Ishikawa (cell line): Measurements from ENCODE around the gene SAMD4B.
A peak's percentile ranks its signal among the peaks of the same experiment; 100 is the strongest.

Experiments used
- CEBPB ChIP-seq: IDR thresholded peaks from 2 replicates; pipeline ENCODE4 v1.6.1; 2012
- CREB1 ChIP-seq: IDR thresholded peaks from 2 replicates; pipeline ENCODE4 v1.6.1; 2012; ENCODE audit warnings: low read depth
- EGR1 ChIP-seq: IDR thresholded peaks from 2 replicates; pipeline ENCODE4 v1.6.1; 2012
- EP300 ChIP-seq: IDR thresholded peaks from 2 replicates; pipeline ENCODE4 v1.6.1; 2012; ENCODE audit warnings: borderline replicate concordance
- FOXM1 ChIP-seq: IDR thresholded peaks from 2 replicates; pipeline ENCODE4 v1.6.1; 2012; ENCODE audit warnings: low read depth, borderline replicate concordance
- NFIC ChIP-seq: IDR thresholded peaks from 2 replicates; pipeline ENCODE4 v1.6.1; 2012
- RAD21 ChIP-seq: IDR thresholded peaks from 2 replicates; pipeline ENCODE4 v1.6.1; 2012; ENCODE audit warnings: low read depth
- TAF1 ChIP-seq: IDR thresholded peaks from 2 replicates; pipeline ENCODE4 v1.6.1; 2012; ENCODE audit warnings: low read depth, mild to moderate bottlenecking
- TCF12 ChIP-seq: IDR thresholded peaks from 2 replicates; pipeline ENCODE4 v1.6.1; 2012; ENCODE audit warnings: low read depth
- TEAD4 ChIP-seq: IDR thresholded peaks from 2 replicates; pipeline ENCODE4 v1.6.1; 2012
- YY1 ChIP-seq: IDR thresholded peaks from 2 replicates; pipeline ENCODE4 v1.6.1; 2012; ENCODE audit warnings: low read depth
- ZBTB7A ChIP-seq: IDR thresholded peaks from 2 replicates; pipeline ENCODE4 v1.6.1; 2012; ENCODE audit warnings: low read depth
- TF ChIP-seq, protein P1 (sequence below): IDR thresholded peaks from 2 replicates; pipeline ENCODE4 v1.6.1; 2012
- TF ChIP-seq, protein P2 (sequence below): IDR thresholded peaks from 2 replicates; pipeline ENCODE4 v1.6.1; 2012
- TF ChIP-seq, protein P3 (sequence below): IDR thresholded peaks from 2 replicates; pipeline ENCODE4 v1.6.1; 2012; ENCODE audit warnings: low read depth, mild to moderate bottlenecking

SAMD4B gene

DNA sequence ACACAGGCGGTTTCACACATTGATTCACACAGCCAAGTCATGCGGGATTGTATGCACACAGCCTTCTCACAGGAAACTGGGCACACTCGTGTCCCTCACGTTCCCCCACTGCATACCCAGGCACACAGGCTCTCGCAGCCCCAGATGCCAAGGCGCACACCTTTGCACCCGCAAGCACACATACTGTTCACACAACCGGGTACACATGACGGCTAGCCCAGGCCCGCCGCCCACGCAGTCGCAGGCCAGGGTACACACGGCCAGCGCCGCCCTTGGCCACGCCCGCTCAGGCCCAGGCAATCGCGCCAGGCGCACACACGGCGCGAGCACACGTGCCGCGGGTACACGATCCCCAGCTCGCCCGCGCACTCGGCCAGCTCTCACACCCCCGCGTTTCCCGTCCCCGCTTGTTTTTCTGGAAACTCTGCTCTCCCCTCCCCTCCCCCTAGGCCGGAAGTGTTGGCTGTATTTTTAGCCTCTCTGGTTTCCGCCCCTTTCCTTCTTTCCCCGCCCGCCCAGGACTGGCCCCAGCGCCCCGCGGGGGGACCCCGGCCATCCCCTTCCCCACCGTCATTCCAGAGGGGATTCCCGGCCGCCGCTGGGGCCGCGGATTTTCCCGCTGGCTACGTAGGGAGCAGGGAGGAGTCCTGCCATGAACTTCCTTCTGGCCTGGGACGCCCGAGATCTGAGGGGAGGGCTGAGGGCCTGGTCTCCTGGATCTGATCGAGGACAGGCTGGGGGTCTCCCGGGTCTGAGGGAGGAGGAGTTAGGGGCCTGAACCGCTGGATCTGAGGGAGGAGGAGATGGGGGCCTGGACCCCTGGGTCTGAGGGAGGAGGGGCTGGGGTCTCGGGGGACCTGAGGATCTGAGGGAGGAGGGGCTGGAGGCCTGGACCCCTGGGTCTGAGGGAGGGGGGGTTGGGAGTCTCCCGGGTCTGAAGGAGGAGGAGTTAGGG, 60.4 kb downstream of the SAMD4B start:
- TF ChIP-seq NFIC (0 out of 2 replicates have a peak, but pooled peaks have one; percentile 31), TCF12 (peak; percentile 65; the same call in 1 of the 2 replicates), CEBPB (no peak), RAD21 (no peak), EP300 (0 out of 2 replicates have a peak, but pooled peaks have one; percentile 24), TEAD4 (peak; percentile 48), TAF1 (0 out of 2 replicates have a peak, but pooled peaks have one; percentile 23), YY1 (no peak), FOXM1 (no peak), EGR1 (peak; percentile 100), CREB1 (no peak), ZBTB7A (peak; percentile 98)
- TF ChIP-seq, protein P1, sequence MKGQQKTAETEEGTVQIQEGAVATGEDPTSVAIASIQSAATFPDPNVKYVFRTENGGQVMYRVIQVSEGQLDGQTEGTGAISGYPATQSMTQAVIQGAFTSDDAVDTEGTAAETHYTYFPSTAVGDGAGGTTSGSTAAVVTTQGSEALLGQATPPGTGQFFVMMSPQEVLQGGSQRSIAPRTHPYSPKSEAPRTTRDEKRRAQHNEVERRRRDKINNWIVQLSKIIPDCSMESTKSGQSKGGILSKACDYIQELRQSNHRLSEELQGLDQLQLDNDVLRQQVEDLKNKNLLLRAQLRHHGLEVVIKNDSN, result peak; percentile 77
- TF ChIP-seq, protein P2, sequence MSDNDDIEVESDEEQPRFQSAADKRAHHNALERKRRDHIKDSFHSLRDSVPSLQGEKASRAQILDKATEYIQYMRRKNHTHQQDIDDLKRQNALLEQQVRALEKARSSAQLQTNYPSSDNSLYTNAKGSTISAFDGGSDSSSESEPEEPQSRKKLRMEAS, result peak; percentile 98
- TF ChIP-seq, protein P3, sequence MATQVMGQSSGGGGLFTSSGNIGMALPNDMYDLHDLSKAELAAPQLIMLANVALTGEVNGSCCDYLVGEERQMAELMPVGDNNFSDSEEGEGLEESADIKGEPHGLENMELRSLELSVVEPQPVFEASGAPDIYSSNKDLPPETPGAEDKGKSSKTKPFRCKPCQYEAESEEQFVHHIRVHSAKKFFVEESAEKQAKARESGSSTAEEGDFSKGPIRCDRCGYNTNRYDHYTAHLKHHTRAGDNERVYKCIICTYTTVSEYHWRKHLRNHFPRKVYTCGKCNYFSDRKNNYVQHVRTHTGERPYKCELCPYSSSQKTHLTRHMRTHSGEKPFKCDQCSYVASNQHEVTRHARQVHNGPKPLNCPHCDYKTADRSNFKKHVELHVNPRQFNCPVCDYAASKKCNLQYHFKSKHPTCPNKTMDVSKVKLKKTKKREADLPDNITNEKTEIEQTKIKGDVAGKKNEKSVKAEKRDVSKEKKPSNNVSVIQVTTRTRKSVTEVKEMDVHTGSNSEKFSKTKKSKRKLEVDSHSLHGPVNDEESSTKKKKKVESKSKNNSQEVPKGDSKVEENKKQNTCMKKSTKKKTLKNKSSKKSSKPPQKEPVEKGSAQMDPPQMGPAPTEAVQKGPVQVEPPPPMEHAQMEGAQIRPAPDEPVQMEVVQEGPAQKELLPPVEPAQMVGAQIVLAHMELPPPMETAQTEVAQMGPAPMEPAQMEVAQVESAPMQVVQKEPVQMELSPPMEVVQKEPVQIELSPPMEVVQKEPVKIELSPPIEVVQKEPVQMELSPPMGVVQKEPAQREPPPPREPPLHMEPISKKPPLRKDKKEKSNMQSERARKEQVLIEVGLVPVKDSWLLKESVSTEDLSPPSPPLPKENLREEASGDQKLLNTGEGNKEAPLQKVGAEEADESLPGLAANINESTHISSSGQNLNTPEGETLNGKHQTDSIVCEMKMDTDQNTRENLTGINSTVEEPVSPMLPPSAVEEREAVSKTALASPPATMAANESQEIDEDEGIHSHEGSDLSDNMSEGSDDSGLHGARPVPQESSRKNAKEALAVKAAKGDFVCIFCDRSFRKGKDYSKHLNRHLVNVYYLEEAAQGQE, result no peak

DNA sequence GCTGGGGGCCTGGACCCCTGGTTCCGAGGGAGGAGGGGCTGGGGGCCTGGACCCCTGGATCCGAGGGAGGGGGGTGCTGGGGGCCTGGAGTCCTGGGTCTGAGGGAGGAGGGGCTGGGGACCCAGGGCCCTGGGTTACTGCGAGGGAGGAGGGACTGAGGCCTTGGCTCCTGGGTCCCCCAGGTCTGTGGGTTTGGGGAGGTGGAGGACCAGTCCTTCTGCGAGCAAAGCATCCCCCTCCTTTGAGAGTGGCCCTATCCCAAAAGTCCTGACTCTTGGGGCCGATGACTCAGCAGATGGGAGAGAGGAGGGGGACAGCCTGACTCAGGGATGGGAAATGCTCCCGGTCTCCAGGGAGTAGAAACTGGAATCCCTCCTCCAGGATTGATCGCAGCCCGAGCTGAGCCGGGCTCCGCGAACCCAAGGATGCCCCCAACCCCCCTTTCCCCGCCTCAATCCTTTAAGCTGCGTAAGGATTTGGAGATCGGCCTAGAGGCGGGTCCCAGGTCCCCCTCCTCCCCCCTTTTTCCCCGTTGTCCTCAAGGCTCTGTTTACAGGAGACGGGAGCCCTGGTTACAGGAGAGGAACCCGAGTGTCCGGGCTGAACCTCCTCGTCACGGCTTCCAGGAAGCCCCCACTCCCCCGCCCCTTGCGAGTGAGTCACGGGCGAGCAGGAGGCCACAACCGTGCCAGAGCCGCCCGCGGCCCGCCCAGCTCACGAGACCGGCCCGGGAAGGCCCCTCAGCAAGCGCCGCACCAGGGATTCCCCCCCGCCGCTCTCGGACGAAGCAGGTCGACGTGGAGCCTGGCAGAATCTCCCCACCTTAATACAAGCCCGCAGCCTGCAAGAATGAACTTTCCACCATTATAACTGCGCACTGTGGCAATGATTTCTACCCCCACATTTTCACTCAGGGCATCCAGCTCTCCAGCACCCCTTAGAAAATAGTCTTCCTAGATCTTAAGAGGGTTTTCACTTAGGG, 61.4 kb downstream of the SAMD4B start:
- TF ChIP-seq CREB1 (no peak), TEAD4 (no peak), TAF1 (no peak), TCF12 (no peak), YY1 (no peak), NFIC (peak; percentile 46; the same call in 1 of the 2 replicates), FOXM1 (no peak), EGR1 (no peak), CEBPB (no peak), EP300 (no peak), ZBTB7A (0 out of 2 replicates have a peak, but pooled peaks have one; percentile 28), RAD21 (no peak)
- TF ChIP-seq, protein P3, result no peak
- TF ChIP-seq, protein P1, result no peak
- TF ChIP-seq, protein P2, result 0 out of 2 replicates have a peak, but pooled peaks have one; percentile 23

DNA sequence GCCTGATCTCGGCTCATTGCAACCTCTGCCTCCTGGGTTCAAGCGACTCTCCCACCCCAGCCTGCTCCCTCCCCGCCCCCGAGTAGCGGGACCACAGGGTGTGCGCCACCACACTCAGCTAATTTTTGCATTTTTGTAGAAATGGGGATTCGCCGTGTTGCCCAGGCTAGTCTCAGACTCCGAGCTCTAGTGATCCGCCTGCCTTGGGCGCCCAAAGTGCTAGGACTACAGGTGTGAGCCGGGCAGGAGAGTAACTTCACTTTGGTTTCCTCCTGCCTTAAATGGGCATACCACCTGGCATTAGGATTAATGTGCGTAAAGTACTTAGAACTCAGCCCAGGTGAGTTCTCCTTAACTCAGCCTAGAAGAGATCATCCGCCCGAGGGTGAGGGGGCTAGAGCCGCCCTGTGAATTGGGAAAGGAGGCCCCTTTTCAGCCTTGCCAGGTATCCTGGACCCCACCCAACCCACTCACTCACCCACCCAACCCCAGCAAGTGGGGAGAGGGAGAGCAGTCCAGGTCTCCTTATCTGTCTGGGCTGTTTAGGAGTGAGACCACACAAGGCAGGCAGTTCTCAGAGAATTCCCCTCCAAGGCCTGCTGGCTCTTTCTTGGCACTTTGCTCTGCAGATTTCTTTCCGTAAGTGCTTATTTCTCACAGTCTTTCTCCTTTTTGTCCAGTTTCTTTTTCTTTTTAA, 63.2 kb downstream of the SAMD4B start:
- TF ChIP-seq CREB1 (no peak), TCF12 (no peak), TAF1 (no peak), CEBPB (no peak), EGR1 (no peak)
- TF ChIP-seq, protein P1, result no peak
- TF ChIP-seq, protein P3, result no peak
